DMS53 treated with DMSO at 0.1 percent for 48 hours (cell line): ENCODE measurements around the gene ECI1.
A peak's percentile ranks its signal among the peaks of the same experiment; 100 is the strongest.
"Not testable (repeated sequence)": the region's sequence is repeated elsewhere in the genome, so short reads cannot be mapped to it uniquely, and the experiment has no call there.

Source experiments
- DNase-seq: peaks from one replicate; lab custom pipeline; 2025; ENCODE audit not compliant: unreplicated experiment; lab: John Stamatoyannopoulos, UW

ECI1 gene

GRCh38 chr16:2256531-2257140 is 5.2 kb upstream of the ECI1 start:
- DNase-seq = no peak

- DNase-seq = no peak
Measured at GRCh38 chr16:2253293-2253692, 1.9 kb upstream of the ECI1 start.

GRCh38 chr16:2252806-2253148 is 1.4 kb upstream of the ECI1 start:
- no peak for DNase-seq

- no peak for DNase-seq
Measured at GRCh38 chr16:2250652-2251295, 613 bp downstream of the ECI1 start.

GRCh38 chr16:2246301-2246885 is 5.0 kb downstream of the ECI1 start:
- no peak for DNase-seq

- no peak for DNase-seq
Measured at GRCh38 chr16:2244926-2245795, 6.2 kb downstream of the ECI1 start.

GRCh38 chr16:2244301-2244700 is 7.1 kb downstream of the ECI1 start:
- no peak for DNase-seq

- DNase-seq = no peak
Measured at GRCh38 chr16:2243781-2244180, 7.6 kb downstream of the ECI1 start.

- no peak for DNase-seq
Measured at GRCh38 chr16:2243031-2243528, 8.3 kb downstream of the ECI1 start.

GRCh38 chr16:2242598-2242997 is 8.8 kb downstream of the ECI1 start:
- no peak for DNase-seq

- not testable (repeated sequence) for DNase-seq
Measured at GRCh38 chr16:2240331-2240730, 11.1 kb downstream of the ECI1 start.

GRCh38 chr16:2238838-2239675 is 12.3 kb downstream of the ECI1 start:
- peak; percentile 19 for DNase-seq

GRCh38 chr16:2238150-2238837 is 13.1 kb downstream of the ECI1 start:
- no peak for DNase-seq

- no peak for DNase-seq
Measured at GRCh38 chr16:2237493-2238149, 13.8 kb downstream of the ECI1 start.

GRCh38 chr16:2237102-2237482 is 14.3 kb downstream of the ECI1 start:
- DNase-seq = no peak

- no peak for DNase-seq
Measured at GRCh38 chr16:2236337-2237101, 14.9 kb downstream of the ECI1 start, which contains the start of gene DNASE1L2. TSS of gene DNASE1L2 (plus strand) at chr16:2236444. CDS start at chr16:2236817, 373 bp downstream.

- no peak for DNase-seq
Measured at GRCh38 chr16:2235695-2236336, 15.6 kb downstream of the ECI1 start.

GRCh38 chr16:2235234-2235651 is 16.1 kb downstream of the ECI1 start:
- DNase-seq = no peak
